ENCODE data around the gene PARS2. TPM values are rescaled to one million over a fixed set of nuclear protein-coding genes. Genes with fewer than 3 reads are reported as not detected.
"Not testable (repeated sequence)": the region's sequence is repeated elsewhere in the genome, so short reads cannot be mapped to it uniquely, and the experiment has no call there.

PARS2 gene
- total RNA-seq, 2 experiments from 2014 or later: not detected

DNA sequence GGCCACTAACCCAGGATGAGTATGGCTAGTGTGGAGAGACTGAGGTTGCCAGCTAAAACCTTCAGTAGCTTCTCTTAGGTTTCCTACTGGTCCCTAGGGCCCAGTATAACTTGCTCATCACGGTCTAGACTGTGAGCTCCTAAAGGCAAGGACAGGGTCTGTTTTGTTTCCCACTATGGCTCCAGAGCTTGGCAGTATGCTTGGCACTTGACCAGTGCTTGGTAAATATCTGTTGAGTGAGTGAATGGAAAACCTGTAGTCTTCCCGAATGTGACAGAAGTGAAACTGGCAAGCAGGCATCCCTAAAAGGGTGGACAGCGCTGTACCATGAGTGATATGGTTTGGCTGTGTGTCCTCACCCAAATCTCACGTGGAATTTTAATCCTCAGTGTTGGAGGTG is 13.1 kb upstream of the PARS2 start:
- no peak overlapping the region for H3K4me3 Mint-ChIP-seq
- peaks cover 30% of the 10 kb centered on the region for H3K36me3 Mint-ChIP-seq (ENCODE audit: low read depth)
- H3K36me3 ChIP-seq (ENCODE audit: insufficient read depth, low read length): peaks cover 8% of the 10 kb centered on the region
- no peak overlapping the region for H3K4me3 ChIP-seq (ENCODE audit: low read length)
- H3K27me3 ChIP-seq (ENCODE audit: control insufficient read depth in 1 of 2, insufficient read depth in 2 of 2, low read length in 2 of 2): no peaks in the 10 kb centered on the region
- TF ChIP-seq, protein P1, sequence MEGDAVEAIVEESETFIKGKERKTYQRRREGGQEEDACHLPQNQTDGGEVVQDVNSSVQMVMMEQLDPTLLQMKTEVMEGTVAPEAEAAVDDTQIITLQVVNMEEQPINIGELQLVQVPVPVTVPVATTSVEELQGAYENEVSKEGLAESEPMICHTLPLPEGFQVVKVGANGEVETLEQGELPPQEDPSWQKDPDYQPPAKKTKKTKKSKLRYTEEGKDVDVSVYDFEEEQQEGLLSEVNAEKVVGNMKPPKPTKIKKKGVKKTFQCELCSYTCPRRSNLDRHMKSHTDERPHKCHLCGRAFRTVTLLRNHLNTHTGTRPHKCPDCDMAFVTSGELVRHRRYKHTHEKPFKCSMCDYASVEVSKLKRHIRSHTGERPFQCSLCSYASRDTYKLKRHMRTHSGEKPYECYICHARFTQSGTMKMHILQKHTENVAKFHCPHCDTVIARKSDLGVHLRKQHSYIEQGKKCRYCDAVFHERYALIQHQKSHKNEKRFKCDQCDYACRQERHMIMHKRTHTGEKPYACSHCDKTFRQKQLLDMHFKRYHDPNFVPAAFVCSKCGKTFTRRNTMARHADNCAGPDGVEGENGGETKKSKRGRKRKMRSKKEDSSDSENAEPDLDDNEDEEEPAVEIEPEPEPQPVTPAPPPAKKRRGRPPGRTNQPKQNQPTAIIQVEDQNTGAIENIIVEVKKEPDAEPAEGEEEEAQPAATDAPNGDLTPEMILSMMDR (IDR thresholded peaks at IDR 0.05): no peak
- H3K27ac Mint-ChIP-seq: no peak overlapping the region
- H3K27me3 Mint-ChIP-seq: no peaks in the 10 kb centered on the region
- H3K9me3 Mint-ChIP-seq: no peaks in the 10 kb centered on the region
- H3K4me1 Mint-ChIP-seq (ENCODE audit: low read depth): no peaks in the 10 kb centered on the region
- CTCF ChIA-PET: no interaction called here
- no peaks in the 10 kb centered on the region for H3K9me3 ChIP-seq (ENCODE audit: control insufficient read depth in 1 of 2, insufficient read depth in 1 of 2, low read length in 2 of 2)
- no peak overlapping the region for H3K27ac ChIP-seq (ENCODE audit: low read depth in 1 of 2, low read length in 2 of 2)
- ATAC-seq (ENCODE audit: poor library complexity): no peak
- H3K4me1 ChIP-seq (ENCODE audit: insufficient read depth, low read length): no peaks in the 10 kb centered on the region
- no peak for DNase-seq
- POLR2A ChIA-PET: no interaction called here
- intact Hi-C loops (cut with DNase I, micrococcal nuclease): no loop called here

DNA sequence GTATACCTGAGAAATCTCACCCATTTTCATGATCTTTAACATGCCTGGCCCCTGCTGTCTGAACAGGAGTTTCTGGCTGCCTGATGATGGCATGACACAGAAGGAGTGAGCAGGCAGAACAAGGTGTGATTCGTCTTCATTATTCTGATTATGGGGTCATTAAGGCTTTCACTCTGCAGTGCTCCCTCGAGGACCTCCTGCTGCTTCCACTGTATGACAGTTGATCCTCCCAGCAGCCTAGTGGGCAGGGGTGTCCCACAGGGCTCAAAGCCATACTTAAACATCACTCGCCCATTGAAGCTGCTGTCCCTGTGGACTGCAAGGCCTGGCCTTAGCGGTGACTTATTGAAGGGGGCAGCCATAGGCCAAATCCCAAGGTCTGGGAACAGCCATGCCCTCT is 12.7 kb upstream of the PARS2 start:
- H3K27ac ChIP-seq (ENCODE audit: low read depth in 1 of 2, low read length in 2 of 2): no peak overlapping the region
- ATAC-seq (ENCODE audit: poor library complexity) (no peak), DNase-seq (no peak)
- H3K4me1 Mint-ChIP-seq (ENCODE audit: low read depth): no peaks in the 10 kb centered on the region
- intact Hi-C loops (cut with DNase I, micrococcal nuclease): no loop called here
- H3K27me3 ChIP-seq (ENCODE audit: control insufficient read depth in 1 of 2, insufficient read depth in 2 of 2, low read length in 2 of 2): no peaks in the 10 kb centered on the region
- peaks cover 4% of the 10 kb centered on the region for H3K36me3 ChIP-seq (ENCODE audit: insufficient read depth, low read length)
- H3K4me3 ChIP-seq (ENCODE audit: low read length): no peak overlapping the region
- H3K4me3 Mint-ChIP-seq: no peak overlapping the region
- TF ChIP-seq, protein P1 (IDR thresholded peaks at IDR 0.05): no peak
- POLR2A ChIA-PET: no interaction called here
- H3K27ac Mint-ChIP-seq: no peak overlapping the region
- H3K36me3 Mint-ChIP-seq (ENCODE audit: low read depth): peaks cover 27% of the 10 kb centered on the region
- H3K4me1 ChIP-seq (ENCODE audit: insufficient read depth, low read length): no peaks in the 10 kb centered on the region
- CTCF ChIA-PET: no interaction called here
- no peaks in the 10 kb centered on the region for H3K9me3 ChIP-seq (ENCODE audit: control insufficient read depth in 1 of 2, insufficient read depth in 1 of 2, low read length in 2 of 2)
- no peaks in the 10 kb centered on the region for H3K27me3 Mint-ChIP-seq
- H3K9me3 Mint-ChIP-seq: no peaks in the 10 kb centered on the region

DNA sequence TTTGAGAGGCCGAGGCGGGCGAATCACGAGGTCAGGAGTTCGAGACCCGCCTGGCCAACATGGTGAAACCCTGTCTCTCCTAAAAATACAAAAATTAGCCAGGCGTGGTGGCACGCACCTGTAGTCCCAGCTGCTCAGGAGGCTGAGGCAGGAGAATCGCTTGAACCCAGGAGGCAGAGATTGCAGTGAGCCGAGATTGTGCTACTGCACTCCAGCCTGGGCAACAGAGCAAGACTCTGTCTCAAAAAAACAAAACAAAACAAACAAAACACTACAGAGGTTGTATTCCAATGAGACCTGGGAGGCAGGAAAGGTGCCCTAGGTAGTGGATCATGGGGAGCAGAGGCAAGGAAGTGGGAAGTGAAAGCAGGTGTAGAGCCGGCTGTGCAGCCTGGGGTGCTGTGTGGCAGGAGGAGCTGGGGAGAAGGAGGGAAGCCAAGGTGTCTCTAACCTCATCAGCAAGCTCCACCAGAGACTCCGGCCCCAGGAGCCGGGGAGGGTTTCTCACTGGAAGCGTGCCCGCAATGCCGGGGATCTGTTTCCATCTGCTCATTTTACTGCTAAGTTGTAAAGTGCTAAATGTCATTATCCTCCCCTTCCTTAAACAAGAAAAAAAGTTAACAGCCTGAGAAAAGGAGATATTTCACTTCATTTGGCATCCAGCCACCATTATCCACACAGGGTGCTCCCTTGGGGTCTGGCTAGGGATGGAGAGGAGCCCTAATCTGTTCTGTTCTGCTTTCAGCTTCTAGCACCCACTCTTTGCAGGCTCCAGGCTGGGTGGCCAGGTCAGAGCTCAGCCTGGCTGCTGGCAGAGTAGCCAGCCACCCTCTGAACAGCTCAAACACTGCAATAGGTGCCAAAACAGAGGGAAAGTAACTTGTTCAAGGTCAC is 11.8 kb upstream of the PARS2 start:
- H3K4me3 ChIP-seq (ENCODE audit: low read length); ATAC-seq (ENCODE audit: poor library complexity); H3K27ac ChIP-seq (ENCODE audit: low read depth in 1 of 2, low read length in 2 of 2); H3K36me3 ChIP-seq (ENCODE audit: insufficient read depth, low read length); H3K9me3 Mint-ChIP-seq; H3K27me3 ChIP-seq (ENCODE audit: control insufficient read depth in 1 of 2, insufficient read depth in 2 of 2, low read length in 2 of 2); intact Hi-C loops (cut with DNase I, micrococcal nuclease); DNase-seq; H3K27me3 Mint-ChIP-seq; H3K4me1 ChIP-seq (ENCODE audit: insufficient read depth, low read length); H3K4me1 Mint-ChIP-seq (ENCODE audit: low read depth); H3K4me3 Mint-ChIP-seq; H3K27ac Mint-ChIP-seq; H3K9me3 ChIP-seq (ENCODE audit: control insufficient read depth in 1 of 2, insufficient read depth in 1 of 2, low read length in 2 of 2); POLR2A ChIA-PET: not testable (repeated sequence)
- CTCF ChIA-PET: interaction anchor here (0.6 kb wide), 1 partner anchor 210 kb away, joined by 3 read pairs; no protein-coding TSS in a partner anchor
- peaks cover 22% of the 10 kb centered on the region for H3K36me3 Mint-ChIP-seq (ENCODE audit: low read depth)

All from CD4-positive, alpha-beta T cell (primary cell).